ENCODE data around the gene UFD1. TPM values are rescaled to one million over a fixed set of nuclear protein-coding genes. Genes with fewer than 3 reads are reported as not detected.

Gene UFD1
- total RNA-seq, 1 donor from 2014 or later, result 37.7 TPM

DNA sequence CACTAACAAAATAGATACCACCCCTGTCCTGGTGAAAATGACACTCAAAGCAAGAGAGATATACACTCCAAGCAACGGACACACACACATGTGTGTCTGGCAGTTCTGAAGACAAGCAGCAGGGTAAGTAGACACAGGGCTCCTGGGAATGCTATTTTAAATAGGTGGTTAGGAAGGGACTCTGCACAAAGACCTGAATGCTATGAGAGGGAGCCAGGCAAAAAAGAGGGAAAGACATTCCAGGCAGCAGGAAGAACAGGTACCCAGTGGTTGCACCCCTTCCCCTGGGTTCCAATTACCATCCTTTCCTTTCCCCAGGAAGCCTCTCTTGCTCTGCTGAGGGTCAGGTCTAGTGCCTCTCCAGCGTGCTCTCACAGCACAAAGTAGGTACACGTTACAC lies 3.0 kb downstream of the UFD1 start:
- peaks cover 16% of the 10 kb centered on the region for H3K4me1 ChIP-seq
- peaks cover 51% of the 10 kb centered on the region for H3K79me2 ChIP-seq (ENCODE audit: low read depth)
- Mint-ChIP-seq H3K27ac (no peak overlapping the region), H3K4me3 (peak overlapping the region; percentile 22), H3K27me3 (ENCODE audit: insufficient read depth, low read depth) (peaks cover 4% of the 10 kb centered on the region), H3K9me3 (no peaks in the 10 kb centered on the region), H3K4me1 (peaks cover 25% of the 10 kb centered on the region), H3K36me3 (peaks cover 17% of the 10 kb centered on the region)
- no peak overlapping the region for H3K9ac ChIP-seq
- H3K36me3 ChIP-seq, result no peaks in the 10 kb centered on the region
- no peak overlapping the region for H3K4me2 ChIP-seq
- H3K27ac ChIP-seq, result no peak overlapping the region
- TF ChIP-seq EZH2phosphoT487 (IDR thresholded peaks at IDR 0.05) (no peak), EZH2 (IDR thresholded peaks at IDR 0.05) (no peak)
- TF ChIP-seq, protein P1, sequence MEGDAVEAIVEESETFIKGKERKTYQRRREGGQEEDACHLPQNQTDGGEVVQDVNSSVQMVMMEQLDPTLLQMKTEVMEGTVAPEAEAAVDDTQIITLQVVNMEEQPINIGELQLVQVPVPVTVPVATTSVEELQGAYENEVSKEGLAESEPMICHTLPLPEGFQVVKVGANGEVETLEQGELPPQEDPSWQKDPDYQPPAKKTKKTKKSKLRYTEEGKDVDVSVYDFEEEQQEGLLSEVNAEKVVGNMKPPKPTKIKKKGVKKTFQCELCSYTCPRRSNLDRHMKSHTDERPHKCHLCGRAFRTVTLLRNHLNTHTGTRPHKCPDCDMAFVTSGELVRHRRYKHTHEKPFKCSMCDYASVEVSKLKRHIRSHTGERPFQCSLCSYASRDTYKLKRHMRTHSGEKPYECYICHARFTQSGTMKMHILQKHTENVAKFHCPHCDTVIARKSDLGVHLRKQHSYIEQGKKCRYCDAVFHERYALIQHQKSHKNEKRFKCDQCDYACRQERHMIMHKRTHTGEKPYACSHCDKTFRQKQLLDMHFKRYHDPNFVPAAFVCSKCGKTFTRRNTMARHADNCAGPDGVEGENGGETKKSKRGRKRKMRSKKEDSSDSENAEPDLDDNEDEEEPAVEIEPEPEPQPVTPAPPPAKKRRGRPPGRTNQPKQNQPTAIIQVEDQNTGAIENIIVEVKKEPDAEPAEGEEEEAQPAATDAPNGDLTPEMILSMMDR (IDR thresholded peaks at IDR 0.05), result no peak
- peaks cover 44% of the 10 kb centered on the region for H4K20me1 ChIP-seq (ENCODE audit: low read depth)
- DNase-seq (ENCODE audit: low spot score), result no peak
- H3K27me3 ChIP-seq, result no peaks in the 10 kb centered on the region
- H3K9me3 ChIP-seq (ENCODE audit: low read depth), result no peaks in the 10 kb centered on the region
- H2AFZ ChIP-seq (replicated peaks), result no peak overlapping the region
- no peak overlapping the region for H3K4me3 ChIP-seq
- H3F3A ChIP-seq (ENCODE audit: low read depth), result no peaks in the 10 kb centered on the region

DNA sequence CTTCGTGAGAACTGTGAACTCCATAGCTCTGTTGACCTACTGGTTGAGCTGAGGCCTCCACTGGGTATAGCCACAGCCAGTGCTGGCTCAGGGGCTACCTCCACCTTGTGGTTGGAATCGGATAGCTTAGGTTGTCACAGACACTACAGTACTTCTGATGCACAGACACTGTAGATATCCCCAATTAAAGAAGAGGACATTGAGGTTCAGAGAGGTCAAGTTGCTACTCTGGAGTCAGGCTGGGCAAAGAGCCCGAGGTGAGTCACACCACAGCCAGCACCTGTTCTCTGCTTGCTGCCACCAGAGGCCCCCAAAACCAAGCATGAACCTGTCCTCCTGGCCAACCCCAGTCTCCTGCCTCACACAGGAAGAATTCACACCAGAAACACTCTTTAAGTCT lies 5.4 kb downstream of the UFD1 start:
- no peak for DNase-seq (ENCODE audit: low spot score)
- Histone ChIP-seq H4K20me1 (ENCODE audit: low read depth) (peaks cover 42% of the 10 kb centered on the region), H3K27ac (no peak overlapping the region), H3F3A (ENCODE audit: low read depth) (no peaks in the 10 kb centered on the region), H3K9me3 (ENCODE audit: low read depth) (no peaks in the 10 kb centered on the region), H3K79me2 (ENCODE audit: low read depth) (peaks cover 37% of the 10 kb centered on the region), H3K27me3 (no peaks in the 10 kb centered on the region), H2AFZ (replicated peaks) (no peak overlapping the region), H3K4me2 (no peak overlapping the region), H3K9ac (no peak overlapping the region), H3K4me3 (no peak overlapping the region), H3K36me3 (no peaks in the 10 kb centered on the region), H3K4me1 (peaks cover 10% of the 10 kb centered on the region)
- peaks cover 15% of the 10 kb centered on the region for H3K4me1 Mint-ChIP-seq
- no peak for TF ChIP-seq EZH2phosphoT487 (IDR thresholded peaks at IDR 0.05)
- TF ChIP-seq EZH2 (IDR thresholded peaks at IDR 0.05), result no peak
- TF ChIP-seq, protein P1 (IDR thresholded peaks at IDR 0.05), result no peak
- H3K27ac Mint-ChIP-seq, result no peak overlapping the region
- peaks cover 22% of the 10 kb centered on the region for H3K36me3 Mint-ChIP-seq
- H3K27me3 Mint-ChIP-seq (ENCODE audit: insufficient read depth, low read depth), result no peaks in the 10 kb centered on the region
- no peak overlapping the region for H3K4me3 Mint-ChIP-seq
- no peaks in the 10 kb centered on the region for H3K9me3 Mint-ChIP-seq

DNA sequence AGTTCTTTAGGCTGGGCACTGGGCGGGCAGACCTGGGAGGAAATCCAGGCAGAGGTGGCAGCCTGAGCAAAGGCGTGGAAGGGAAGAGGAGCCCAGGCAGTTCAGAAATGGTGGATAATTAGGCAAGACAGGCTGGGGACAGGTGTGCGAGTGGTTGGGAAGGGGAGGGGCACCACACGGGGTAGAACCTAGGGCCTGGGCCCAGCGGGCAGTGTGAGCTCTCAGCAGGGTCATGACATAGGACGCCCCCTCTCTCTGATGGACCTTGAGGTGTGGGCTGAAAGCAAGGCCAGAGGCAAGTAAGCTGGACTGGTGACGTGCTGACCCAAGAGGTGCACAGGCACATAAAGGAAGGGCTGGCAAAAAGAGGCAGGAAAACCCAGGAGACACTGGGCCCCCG lies 6.8 kb downstream of the UFD1 start:
- peaks cover 27% of the 10 kb centered on the region for H3K36me3 Mint-ChIP-seq
- H3K27ac ChIP-seq, result no peak overlapping the region
- no peak overlapping the region for H3K9ac ChIP-seq
- TF ChIP-seq EZH2 (IDR thresholded peaks at IDR 0.05) (no peak), EZH2phosphoT487 (IDR thresholded peaks at IDR 0.05) (no peak)
- TF ChIP-seq, protein P1 (IDR thresholded peaks at IDR 0.05), result no peak
- H3K9me3 Mint-ChIP-seq, result no peaks in the 10 kb centered on the region
- no peaks in the 10 kb centered on the region for H3K9me3 ChIP-seq (ENCODE audit: low read depth)
- no peaks in the 10 kb centered on the region for H3K27me3 ChIP-seq
- H3K4me1 Mint-ChIP-seq, result peaks cover 6% of the 10 kb centered on the region
- no peaks in the 10 kb centered on the region for H3F3A ChIP-seq (ENCODE audit: low read depth)
- H3K4me3 ChIP-seq, result no peak overlapping the region
- no peak overlapping the region for H2AFZ ChIP-seq (replicated peaks)
- peaks cover under 1% of the 10 kb centered on the region for H3K4me1 ChIP-seq
- peaks cover 32% of the 10 kb centered on the region for H4K20me1 ChIP-seq (ENCODE audit: low read depth)
- no peak overlapping the region for H3K4me2 ChIP-seq
- DNase-seq (ENCODE audit: low spot score), result no peak
- H3K27me3 Mint-ChIP-seq (ENCODE audit: insufficient read depth, low read depth), result no peaks in the 10 kb centered on the region
- H3K27ac Mint-ChIP-seq, result no peak overlapping the region
- peaks cover 24% of the 10 kb centered on the region for H3K79me2 ChIP-seq (ENCODE audit: low read depth)
- H3K36me3 ChIP-seq, result no peaks in the 10 kb centered on the region
- no peak overlapping the region for H3K4me3 Mint-ChIP-seq
